HepG2 (cell line): ENCODE data around the gene TULP4. TPM values are rescaled to one million over a fixed set of nuclear protein-coding genes. Genes with fewer than 3 reads are reported as not detected.

Experiments used
- ATAC-seq: fragments of 200-7000 bp; cut with Tn5 transposase; 3 replicates; pipeline ENCODE4 v1.9.1; 2020; ENCODE audit warnings: mild to moderate bottlenecking, moderate library complexity
- BruUV-seq: library from RNA; stranded (reverse); fragments of 400-500 nt; replicated peaks from 2 replicates; lab custom pipeline; 2021; lab: Mats Ljungman, UMichigan
- CTCF ChIA-PET: fragments of 300-600 bp; formaldehyde crosslinking; extraction: SDS; loops from one replicate; lab custom pipeline; 2021; ENCODE audit warnings: low total read pairs, inconsistent platforms, low intra/inter-chr PET ratio; lab: Yijun Ruan, JAX
- POLR2A ChIA-PET: fragments of 350-600 bp; sonication (Branson Sonifier 250); formaldehyde crosslinking; loops from one replicate; lab custom pipeline; 2020; ENCODE audit warnings: antibody characterized with exemption, inconsistent platforms; lab: Yijun Ruan, JAX
- DNase-seq: peaks from one replicate; pipeline ENCODE4 v3.0.0-alpha.2; 2015; ENCODE audit warnings: low spot score
- FAIRE-seq: peaks from 3 replicates; lab custom pipeline; 2011; peaks lifted over from hg19 to GRCh38; lab: Jason Lieb, UNC
- H2AFZ ChIP-seq: one replicate; pipeline ENCODE4 v1.6.1; 2011; ENCODE audit warnings: low read length, inconsistent platforms
- H3K27ac ChIP-seq: fragments of 300-600 bp; 3 replicates; pipeline ENCODE4 v1.8.0; 2011; ENCODE audit warnings: mixed run types, mild to moderate bottlenecking, mixed read lengths, low read length, inconsistent platforms; ENCODE audit not compliant: insufficient read depth; ENCODE audit errors: extremely low read length
- H3K27me3 ChIP-seq, 2 experiments: fragments of 200-600 bp in 1 of 2; 2 replicates in 1 of 2; 3 replicates in 1 of 2; pipeline versions ENCODE4 v1.6.0 to v1.8.0; 2011; ENCODE audit warnings: low read length in 2 of 2, mild to moderate bottlenecking in 2 of 2, moderate library complexity in 2 of 2, inconsistent platforms in 1 of 2; ENCODE audit not compliant: insufficient read depth in 2 of 2, control insufficient read depth in 1 of 2
- H3K36me3 ChIP-seq, 2 experiments: fragments of 200-600 bp in 1 of 2; replicated peaks in 1 of 2; 2 replicates in 1 of 2; 3 replicates in 1 of 2; pipeline versions ENCODE4 v1.5.1 to v1.8.0; 2011; ENCODE audit warnings: low read length in 2 of 2, inconsistent platforms in 1 of 2; ENCODE audit not compliant: insufficient read depth in 2 of 2, control insufficient read depth in 1 of 2
- H3K4me1 ChIP-seq: 2 replicates; pipeline ENCODE4 v1.5.1; 2012; ENCODE audit warnings: low read length, inconsistent platforms; ENCODE audit not compliant: insufficient read depth
- H3K4me2 ChIP-seq: 2 replicates; pipeline ENCODE4 v1.6.0; 2011; ENCODE audit warnings: low read depth, low read length, inconsistent platforms
- H3K4me3 ChIP-seq, 3 experiments: fragments of 200-600 bp in 1 of 3; sonication (generic), shearing (Covaris generic) in 1 of 3; replicated peaks in 1 of 3; 2 replicates each; pipeline ENCODE4 v1.5.1; 2011 to 2016; ENCODE audit warnings: low read length in 3 of 3, inconsistent platforms in 2 of 3, low read depth in 2 of 3, mild to moderate bottlenecking in 2 of 3, control low read depth in 1 of 3, mixed read lengths in 1 of 3; ENCODE audit not compliant: insufficient read depth in 1 of 3
- H3K79me2 ChIP-seq: one replicate; pipeline ENCODE4 v1.6.1; 2011; ENCODE audit warnings: low read length, inconsistent platforms; ENCODE audit not compliant: insufficient read depth
- H3K9ac ChIP-seq: 2 replicates; pipeline ENCODE4 v1.6.0; 2011; ENCODE audit warnings: mild to moderate bottlenecking, low read depth, low read length, inconsistent platforms; ENCODE audit not compliant: insufficient read depth
- H3K9me3 ChIP-seq: 2 replicates; pipeline ENCODE4 v1.5.1; 2012; ENCODE audit warnings: mild to moderate bottlenecking, low read length
- H4K20me1 ChIP-seq: 2 replicates; pipeline ENCODE4 v1.6.0; 2011; ENCODE audit warnings: inconsistent platforms, mild to moderate bottlenecking, low read length, moderate library complexity; ENCODE audit not compliant: insufficient read depth
- CBX5 ChIP-seq: sonication (generic); formaldehyde crosslinking; IDR thresholded peaks from 2 replicates; pipeline ENCODE4 v1.4.0; 2020; ENCODE audit warnings: missing genetic modification reagents, borderline replicate concordance
- KLF11 ChIP-seq: IDR thresholded peaks from 2 replicates; pipeline ENCODE4 v1.6.1; 2016; ENCODE audit warnings: missing compliant biosample characterization
- RFX5 ChIP-seq: IDR thresholded peaks from 2 replicates; pipeline ENCODE4 v1.6.1; 2011; ENCODE audit warnings: low read depth, low read length, improper control_type of control experiment
- SUZ12 ChIP-seq: fragments of 150-350 bp; IDR thresholded peaks from 2 replicates; pipeline ENCODE4 v1.6.1; 2014; ENCODE audit warnings: low read depth, low read length
- TCF12 ChIP-seq, 2 experiments: fragments of 450-650 bp in 1 of 2; sonication (generic) in 1 of 2; formaldehyde crosslinking in 1 of 2; IDR thresholded peaks; 2 replicates each; pipeline versions ENCODE4 v1.6.1 to v1.8.0; 2017 to 2022; ENCODE audit warnings: antibody characterized with exemption in 1 of 2, mild to moderate bottlenecking in 1 of 2, missing genetic modification reagents in 1 of 2, moderate library complexity in 1 of 2
- ZNF550 ChIP-seq: sonication (generic); formaldehyde crosslinking; IDR thresholded peaks from 2 replicates; pipeline ENCODE4 v1.4.0; 2020; ENCODE audit warnings: mild to moderate bottlenecking, missing genetic modification reagents, borderline replicate concordance
- WGBS: methylation state at CpG from one replicate; pipeline ENCODE4 v1.1.6; 2017; ENCODE audit warnings: low lambda C conversion rate; 5-methylcytosine and 5-hydroxymethylcytosine counted together
- in situ Hi-C: cut with HindIII; loops from 2 replicates; pipeline ENCODE4 v1.10.0; 2017; ENCODE audit warnings: low pct_unique_long_range_greater_than_20kb; ENCODE audit not compliant: extremely low pct_ligation_motif_present
- intact Hi-C: fragments of 100-400 bp; cut with micrococcal nuclease; formaldehyde crosslinking; loops from one replicate; pipeline ENCODE4 v1.10.0; 2022; ENCODE audit not compliant: unreplicated experiment
- polyA plus RNA-seq, 8 experiments: library from polyadenylated mRNA; depleted of rRNA in 3 of 8; stranded (reverse) in 7 of 8; unstranded in 1 of 8; fragments of >200 nt; fragmentation: Illumina TruSeq in 4 of 8; extraction: Trizol in 4 of 8; gene quantifications; 2 replicates each; pipeline versions ENCODE4 v1.2.1 to v1.2.3, GENCODE V29; 2011 to 2016; ENCODE audit warnings: low read depth in 4 of 8, missing spikeins in 1 of 8, mixed read lengths in 1 of 8; ENCODE audit not compliant: insufficient read depth in 1 of 8
- total RNA-seq, 5 experiments: library from RNA; depleted of rRNA; stranded (reverse); fragments of >200 nt; fragmentation: Illumina TruSeq; extraction: Trizol; gene quantifications; 2 replicates each; pipeline ENCODE4 v1.2.3, GENCODE V29; 2016; ENCODE audit warnings: low read depth in 1 of 5
- TF ChIP-seq, protein P1 (sequence below): sonication (generic); formaldehyde crosslinking; IDR thresholded peaks from 2 replicates; pipeline ENCODE4 v1.5.0; 2020; ENCODE audit warnings: mild to moderate bottlenecking, missing genetic modification reagents
- TF ChIP-seq, protein P2 (sequence below): IDR thresholded peaks from 2 replicates; pipeline ENCODE4 v1.6.1; 2018; ENCODE audit warnings: missing genetic modification reagents

The TULP4 gene
- total and polyA plus RNA-seq, 2 of the 13 experiments (the other 11 are each of a cell fraction or from before 2014, with no cell fraction given), result 21.1 to 122 TPM

DNA sequence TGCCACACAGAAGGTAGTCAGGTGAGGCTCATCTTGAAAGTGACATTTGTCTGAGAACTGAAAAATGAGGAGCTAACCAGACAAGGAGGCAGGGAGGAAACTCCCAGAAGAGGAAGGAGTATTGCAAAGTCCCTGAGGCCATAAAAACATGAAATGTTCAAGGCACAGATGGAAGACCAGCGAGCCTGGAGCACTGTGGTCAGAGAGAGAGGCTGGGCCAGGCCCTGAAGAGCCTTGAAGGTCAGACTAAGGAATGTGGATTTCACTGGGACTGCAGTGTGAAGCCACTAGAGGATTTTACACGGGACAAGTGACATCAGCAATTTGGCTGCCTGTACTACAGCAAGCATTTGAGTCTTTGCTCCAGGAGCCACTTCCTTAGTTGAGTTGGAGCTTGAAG lies 226.5 kb downstream of the TULP4 start:
- Histone ChIP-seq H3K36me3 (peaks cover 0 to 1% of the 10 kb centered on the region in 2 experiments; a peak in 1 of 5 replicates), H3K27ac (no peak overlapping the region), H3K27me3 (no peaks in the 10 kb centered on the region), H3K9me3 (no peaks in the 10 kb centered on the region), H3K79me2 (no peaks in the 10 kb centered on the region), H3K4me1 (peaks cover 55% of the 10 kb centered on the region), H2AFZ (no peak overlapping the region), H4K20me1 (no peaks in the 10 kb centered on the region), H3K9ac (no peak overlapping the region), H3K4me3 (no peak overlapping the region), H3K4me2 (no peak overlapping the region)
- FAIRE-seq, result no peak
- ChIA-PET POLR2A (interaction anchor here (1.2 to 1.4 kb wide), 3 partner anchors 19 to 33 kb away, joined by 3 to 6 read pairs (median 5); no protein-coding TSS in a partner anchor), CTCF (no interaction called here)
- WGBS, result 82% methylated on average over 1 of the region's 2 CpGs
- intact Hi-C loops, result loop anchor here (5.0 kb wide), 1 partner anchor 34 kb away; no protein-coding TSS in a partner anchor
- no peak for DNase-seq
- BruUV-seq, result no TSS peak
- no peak for TF ChIP-seq KLF11 (CRISPR knock-in tag)
- TF ChIP-seq RFX5, result no peak
- TF ChIP-seq, protein P1, sequence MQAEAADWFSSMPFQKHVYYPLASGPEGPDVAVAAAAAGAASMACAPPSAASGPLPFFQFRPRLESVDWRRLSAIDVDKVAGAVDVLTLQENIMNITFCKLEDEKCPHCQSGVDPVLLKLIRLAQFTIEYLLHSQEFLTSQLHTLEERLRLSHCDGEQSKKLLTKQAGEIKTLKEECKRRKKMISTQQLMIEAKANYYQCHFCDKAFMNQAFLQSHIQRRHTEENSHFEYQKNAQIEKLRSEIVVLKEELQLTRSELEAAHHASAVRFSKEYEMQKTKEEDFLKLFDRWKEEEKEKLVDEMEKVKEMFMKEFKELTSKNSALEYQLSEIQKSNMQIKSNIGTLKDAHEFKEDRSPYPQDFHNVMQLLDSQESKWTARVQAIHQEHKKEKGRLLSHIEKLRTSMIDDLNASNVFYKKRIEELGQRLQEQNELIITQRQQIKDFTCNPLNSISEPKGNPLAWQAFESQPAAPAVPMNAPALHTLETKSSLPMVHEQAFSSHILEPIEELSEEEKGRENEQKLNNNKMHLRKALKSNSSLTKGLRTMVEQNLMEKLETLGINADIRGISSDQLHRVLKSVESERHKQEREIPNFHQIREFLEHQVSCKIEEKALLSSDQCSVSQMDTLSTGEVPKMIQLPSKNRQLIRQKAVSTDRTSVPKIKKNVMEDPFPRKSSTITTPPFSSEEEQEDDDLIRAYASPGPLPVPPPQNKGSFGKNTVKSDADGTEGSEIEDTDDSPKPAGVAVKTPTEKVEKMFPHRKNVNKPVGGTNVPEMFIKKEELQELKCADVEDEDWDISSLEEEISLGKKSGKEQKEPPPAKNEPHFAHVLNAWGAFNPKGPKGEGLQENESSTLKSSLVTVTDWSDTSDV (CRISPR knock-in tag), result no peak
- TF ChIP-seq CBX5, result no peak
- no peak for TF ChIP-seq TCF12 (IDR thresholded peaks at IDR 0.05)
- no peak for TF ChIP-seq TCF12 (CRISPR knock-in tag; IDR thresholded peaks at IDR 0.05)
- no peak for TF ChIP-seq ZNF550 (CRISPR knock-in tag)
- TF ChIP-seq, protein P2, sequence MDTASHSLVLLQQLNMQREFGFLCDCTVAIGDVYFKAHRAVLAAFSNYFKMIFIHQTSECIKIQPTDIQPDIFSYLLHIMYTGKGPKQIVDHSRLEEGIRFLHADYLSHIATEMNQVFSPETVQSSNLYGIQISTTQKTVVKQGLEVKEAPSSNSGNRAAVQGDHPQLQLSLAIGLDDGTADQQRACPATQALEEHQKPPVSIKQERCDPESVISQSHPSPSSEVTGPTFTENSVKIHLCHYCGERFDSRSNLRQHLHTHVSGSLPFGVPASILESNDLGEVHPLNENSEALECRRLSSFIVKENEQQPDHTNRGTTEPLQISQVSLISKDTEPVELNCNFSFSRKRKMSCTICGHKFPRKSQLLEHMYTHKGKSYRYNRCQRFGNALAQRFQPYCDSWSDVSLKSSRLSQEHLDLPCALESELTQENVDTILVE (CRISPR knock-in tag), result no peak
- no peak for TF ChIP-seq SUZ12
- in situ Hi-C loops, result no loop called here
- ATAC-seq, result no peak
